Effector memory CD4-positive, alpha-beta T cell (primary cell): ENCODE data around the gene BHLHA9.

Experiments used
- DNase-seq, 3 donors: peaks; one replicate each; pipeline ENCODE4 v3.0.0-alpha.2; 2020
- H3K27ac ChIP-seq: 2 replicates; pipeline ENCODE4 v1.7.0; 2013; ENCODE audit warnings: mild to moderate bottlenecking, low read length, moderate library complexity; ENCODE audit not compliant: insufficient read depth, poor library complexity, severe bottlenecking
- H3K27me3 ChIP-seq: replicated peaks from 2 replicates; pipeline ENCODE4 v1.7.0; 2013; ENCODE audit warnings: mild to moderate bottlenecking, low read length; ENCODE audit not compliant: insufficient read depth, control insufficient read depth, poor library complexity, severe bottlenecking
- H3K36me3 ChIP-seq: 2 replicates; pipeline ENCODE4 v1.7.0; 2013; ENCODE audit warnings: mild to moderate bottlenecking, low read length, moderate library complexity; ENCODE audit not compliant: control insufficient read depth, insufficient read depth
- H3K4me1 ChIP-seq: 2 replicates; pipeline ENCODE4 v1.7.0; 2013; ENCODE audit warnings: low read length, mild to moderate bottlenecking; ENCODE audit not compliant: control insufficient read depth, insufficient read depth, poor library complexity, severe bottlenecking
- H3K4me3 ChIP-seq: 2 replicates; pipeline ENCODE4 v1.7.0; 2013; ENCODE audit warnings: low read length, low read depth, mild to moderate bottlenecking; ENCODE audit not compliant: insufficient read depth, poor library complexity, severe bottlenecking
- H3K9me3 ChIP-seq: 2 replicates; pipeline ENCODE4 v1.7.0; 2013; ENCODE audit warnings: mild to moderate bottlenecking, low read length, moderate library complexity; ENCODE audit not compliant: control insufficient read depth
- total RNA-seq, 3 donors: gene quantifications; one replicate each; lab custom pipeline; 2026; lab: John Stamatoyannopoulos, UW

Gene BHLHA9
- 0 to 0.09 (median 0) reads per million in 3 donors for total RNA-seq

- no peak within 1 kb of the TSS for H3K4me3 ChIP-seq
- DNase-seq, result no peak
- H3K9me3 ChIP-seq, result no peaks in the 10 kb centered on the region
- H3K36me3 ChIP-seq, result no peaks in the 10 kb centered on the region
- H3K27me3 ChIP-seq, result no peaks in the 10 kb centered on the region
- H3K27ac ChIP-seq, result no peak within 1 kb of the TSS
- peaks cover 8% of the 10 kb centered on the region for H3K4me1 ChIP-seq
These were observed at the start of gene BHLHA9 for GRCh38 chr17:1270210-1271029. Gene BHLHA9, plus strand, starts transcription at chr17:1270444. Its CDS starts 120 bp downstream, at chr17:1270564.

- Histone ChIP-seq H3K4me1 (no peaks in the 10 kb centered on the region), H3K4me3 (no peak overlapping the region), H3K36me3 (no peaks in the 10 kb centered on the region), H3K9me3 (no peaks in the 10 kb centered on the region), H3K27ac (no peak overlapping the region), H3K27me3 (no peaks in the 10 kb centered on the region)
- DNase-seq, result no peak
These were observed 49.0 kb upstream of the BHLHA9 start for GRCh38 chr17:1221209-1221608.

GRCh38 chr17:1222321-1222720 is 47.9 kb upstream of the BHLHA9 start:
- Histone ChIP-seq H3K27ac (no peak overlapping the region), H3K9me3 (no peaks in the 10 kb centered on the region), H3K36me3 (no peaks in the 10 kb centered on the region), H3K4me1 (no peaks in the 10 kb centered on the region), H3K27me3 (peaks cover under 1% of the 10 kb centered on the region), H3K4me3 (no peak overlapping the region)
- no peak for DNase-seq

GRCh38 chr17:1223662-1224061 is 46.6 kb upstream of the BHLHA9 start:
- Histone ChIP-seq H3K27me3 (peaks cover 13% of the 10 kb centered on the region), H3K36me3 (no peaks in the 10 kb centered on the region), H3K9me3 (no peaks in the 10 kb centered on the region), H3K4me1 (peaks cover 7% of the 10 kb centered on the region), H3K27ac (no peak overlapping the region), H3K4me3 (no peak overlapping the region)
- DNase-seq, result no peak

- no peak overlapping the region for H3K27ac ChIP-seq
- peaks cover 13% of the 10 kb centered on the region for H3K27me3 ChIP-seq
- H3K36me3 ChIP-seq, result no peaks in the 10 kb centered on the region
- H3K9me3 ChIP-seq, result no peaks in the 10 kb centered on the region
- H3K4me1 ChIP-seq, result peaks cover 11% of the 10 kb centered on the region
- DNase-seq, result no peak
- no peak overlapping the region for H3K4me3 ChIP-seq
These were observed 45.9 kb upstream of the BHLHA9 start for GRCh38 chr17:1224330-1224729.

- H3K4me3 ChIP-seq, result no peak overlapping the region
- peaks cover 17% of the 10 kb centered on the region for H3K4me1 ChIP-seq
- H3K27ac ChIP-seq, result no peak overlapping the region
- H3K36me3 ChIP-seq, result no peaks in the 10 kb centered on the region
- peaks cover 21% of the 10 kb centered on the region for H3K27me3 ChIP-seq
- no peaks in the 10 kb centered on the region for H3K9me3 ChIP-seq
- no peak for DNase-seq
These were observed 43.9 kb upstream of the BHLHA9 start for GRCh38 chr17:1226308-1226707.

GRCh38 chr17:1227365-1227764 is 42.9 kb upstream of the BHLHA9 start:
- Histone ChIP-seq H3K4me1 (peaks cover 17% of the 10 kb centered on the region), H3K27ac (no peak overlapping the region), H3K9me3 (no peaks in the 10 kb centered on the region), H3K4me3 (no peak overlapping the region), H3K27me3 (peaks cover 29% of the 10 kb centered on the region), H3K36me3 (no peaks in the 10 kb centered on the region)
- DNase-seq, result no peak

- peak in 2 of 3 donors; percentile 6 to 52 for DNase-seq
- no peaks in the 10 kb centered on the region for H3K9me3 ChIP-seq
- no peaks in the 10 kb centered on the region for H3K36me3 ChIP-seq
- H3K27ac ChIP-seq, result no peak overlapping the region
- H3K4me1 ChIP-seq, result peaks cover 17% of the 10 kb centered on the region
- peaks cover 29% of the 10 kb centered on the region for H3K27me3 ChIP-seq
- H3K4me3 ChIP-seq, result peak overlapping the region; percentile 25
These were observed 42.1 kb upstream of the BHLHA9 start for GRCh38 chr17:1227917-1228780.

DNA sequence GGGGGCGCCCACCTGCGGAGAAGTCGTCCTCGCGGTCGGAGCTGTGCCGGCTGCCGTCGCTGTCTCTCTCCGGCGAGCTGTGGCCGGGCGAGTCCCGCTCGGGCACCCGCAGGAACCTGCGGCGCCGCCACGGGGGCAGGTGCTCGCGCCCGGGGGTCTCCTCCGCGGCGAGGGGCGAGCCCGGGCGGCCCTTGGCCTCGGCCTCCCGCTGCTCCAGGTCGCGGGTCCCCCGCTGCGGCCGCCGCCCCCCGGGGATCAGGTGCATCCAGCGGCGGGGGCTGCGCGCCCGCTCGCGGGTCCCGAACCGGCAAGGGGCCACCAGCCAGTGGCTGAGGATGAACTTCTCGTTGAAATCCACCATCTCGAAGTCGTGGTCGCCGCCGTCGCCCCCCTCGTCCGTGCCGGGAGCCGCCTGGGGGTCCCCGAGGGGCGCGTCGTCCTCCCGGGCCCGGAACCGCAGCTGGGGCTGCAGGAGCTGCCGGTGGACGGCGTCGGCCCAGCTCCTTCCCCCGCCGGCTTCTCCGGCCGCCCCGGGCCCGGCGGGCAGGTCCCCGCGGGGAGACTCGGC is 41.4 kb upstream of the BHLHA9 start:
- no peaks in the 10 kb centered on the region for H3K36me3 ChIP-seq
- H3K9me3 ChIP-seq, result no peaks in the 10 kb centered on the region
- H3K4me3 ChIP-seq, result peak overlapping the region; percentile 25
- peaks cover 17% of the 10 kb centered on the region for H3K4me1 ChIP-seq
- no peak overlapping the region for H3K27ac ChIP-seq
- DNase-seq, result no peak
- H3K27me3 ChIP-seq, result peaks cover 29% of the 10 kb centered on the region
